ENCODE results near the gene MYH14. TPM values are rescaled to one million over a fixed set of nuclear protein-coding genes. Genes with fewer than 3 reads are reported as not detected.

The MYH14 gene
- total and polyA plus RNA-seq, 2 of the 4 experiments (the other 2 are of a cell fraction) = not detected

DNA sequence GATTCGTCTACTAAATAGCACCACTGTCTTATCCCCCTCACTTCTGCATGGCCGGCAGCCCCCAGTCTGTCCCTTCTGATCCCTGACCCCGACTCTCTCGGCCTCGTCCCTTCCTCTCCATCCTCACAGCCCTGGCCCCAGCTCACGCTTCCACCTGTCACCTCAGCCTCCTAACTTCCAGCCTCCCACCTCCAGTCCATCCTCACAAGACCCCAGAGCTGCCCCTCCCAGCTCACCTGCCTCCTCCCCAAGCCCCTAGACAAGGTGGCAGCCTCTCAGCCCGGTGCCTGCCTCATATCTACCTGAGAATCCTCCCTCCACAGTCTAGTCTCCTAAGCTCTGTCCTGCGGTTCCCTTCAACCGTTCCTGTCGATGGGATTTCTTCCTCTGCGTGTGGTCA, 115.7 kb downstream of the MYH14 start:
- Histone ChIP-seq H3K79me1 (ENCODE audit: low read depth in 1 of 2, low read length in 2 of 2) (no peaks in the 10 kb centered on the region), H4K8ac (ENCODE audit: low read depth in 2 of 2, low read length in 2 of 2) (no peak overlapping the region), H2AFZ (replicated peaks; ENCODE audit: low read length, poor library complexity) (no peak overlapping the region), H3K4me2 (ENCODE audit: low read depth, low read length) (no peak overlapping the region), H2BK15ac (ENCODE audit: low read depth, low read length) (no peak overlapping the region), H3K18ac (ENCODE audit: low read depth, low read length) (no peak overlapping the region), H3K4ac (ENCODE audit: low read depth, low read length) (no peak overlapping the region), H3K27ac (ENCODE audit: insufficient read depth, low read length) (no peak overlapping the region), H3K9me3 (ENCODE audit: control insufficient read depth, insufficient read depth, low read length) (no peaks in the 10 kb centered on the region), H4K20me1 (ENCODE audit: insufficient read depth, low read length) (no peaks in the 10 kb centered on the region), H2BK5ac (ENCODE audit: low read depth, low read length, poor library complexity, severe bottlenecking) (no peak overlapping the region), H3K4me3 (ENCODE audit: insufficient read depth, low read depth, low read length) (no peak overlapping the region), H2AK5ac (ENCODE audit: low read depth, low read length) (no peak overlapping the region), H2AK9ac (replicated peaks; ENCODE audit: low read depth, low read length, poor library complexity) (no peak overlapping the region), H3K9me1 (ENCODE audit: insufficient read depth, low read length) (no peaks in the 10 kb centered on the region), H3K9ac (ENCODE audit: low read depth, low read length) (no peak overlapping the region), H3K56ac (ENCODE audit: extremely low read depth, insufficient read depth, low read length) (no peak overlapping the region), H4K5ac (ENCODE audit: low read depth, low read length) (no peak overlapping the region), H4K91ac (ENCODE audit: insufficient read depth, low read depth, low read length) (no peak overlapping the region), H3K23ac (ENCODE audit: low read depth, low read length) (no peak overlapping the region), H3K36me3 (ENCODE audit: control insufficient read depth, insufficient read depth, low read length) (no peaks in the 10 kb centered on the region), H2BK120ac (ENCODE audit: low read depth, low read length) (no peak overlapping the region), H3K14ac (replicated peaks; ENCODE audit: low read depth, low read length) (no peak overlapping the region), H2BK20ac (ENCODE audit: low read depth, low read length) (no peak overlapping the region), H3K27me3 (ENCODE audit: control insufficient read depth, insufficient read depth, low read length) (peaks cover 14% of the 10 kb centered on the region), H3K4me1 (ENCODE audit: control insufficient read depth, insufficient read depth, low read length) (no peaks in the 10 kb centered on the region)
- in situ Hi-C loops (cut with MboI; ENCODE audit: low sequenced_read_pairs) = no loop called here
- CTCF ChIA-PET = no interaction called here
- no peak for DNase-seq
- 49% methylated on average over 9 of the region's 11 CpGs; no CpG with 5 or more reads in 1 of the 2 experiments for WGBS, 2 experiments (ENCODE audit: extremely low coverage in 2 of 2, insufficient read length in 1 of 2)
- TF ChIP-seq FOS (IDR thresholded peaks at IDR 0.05; ENCODE audit: low read depth, low read length) (no peak), ELK1 (IDR thresholded peaks at IDR 0.05; ENCODE audit: borderline replicate concordance, low read depth, low read length) (no peak), MAFK (IDR thresholded peaks at IDR 0.05; ENCODE audit: low read depth, low read length) (no peak), MAZ (IDR thresholded peaks at IDR 0.05; ENCODE audit: borderline replicate concordance, low read depth, low read length) (no peak), BHLHE40 (IDR thresholded peaks at IDR 0.05; ENCODE audit: low read depth, low read length) (no peak), RAD21 (IDR thresholded peaks at IDR 0.05; ENCODE audit: low read length) (no peak), CEBPB (IDR thresholded peaks at IDR 0.05; ENCODE audit: low read depth, low read length) (no peak), RFX5 (IDR thresholded peaks at IDR 0.05; ENCODE audit: low read depth, low read length) (no peak), RCOR1 (IDR thresholded peaks at IDR 0.05; ENCODE audit: insufficient replicate concordance, low read length) (no peak)
- TF ChIP-seq, protein P1, sequence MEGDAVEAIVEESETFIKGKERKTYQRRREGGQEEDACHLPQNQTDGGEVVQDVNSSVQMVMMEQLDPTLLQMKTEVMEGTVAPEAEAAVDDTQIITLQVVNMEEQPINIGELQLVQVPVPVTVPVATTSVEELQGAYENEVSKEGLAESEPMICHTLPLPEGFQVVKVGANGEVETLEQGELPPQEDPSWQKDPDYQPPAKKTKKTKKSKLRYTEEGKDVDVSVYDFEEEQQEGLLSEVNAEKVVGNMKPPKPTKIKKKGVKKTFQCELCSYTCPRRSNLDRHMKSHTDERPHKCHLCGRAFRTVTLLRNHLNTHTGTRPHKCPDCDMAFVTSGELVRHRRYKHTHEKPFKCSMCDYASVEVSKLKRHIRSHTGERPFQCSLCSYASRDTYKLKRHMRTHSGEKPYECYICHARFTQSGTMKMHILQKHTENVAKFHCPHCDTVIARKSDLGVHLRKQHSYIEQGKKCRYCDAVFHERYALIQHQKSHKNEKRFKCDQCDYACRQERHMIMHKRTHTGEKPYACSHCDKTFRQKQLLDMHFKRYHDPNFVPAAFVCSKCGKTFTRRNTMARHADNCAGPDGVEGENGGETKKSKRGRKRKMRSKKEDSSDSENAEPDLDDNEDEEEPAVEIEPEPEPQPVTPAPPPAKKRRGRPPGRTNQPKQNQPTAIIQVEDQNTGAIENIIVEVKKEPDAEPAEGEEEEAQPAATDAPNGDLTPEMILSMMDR (conservative IDR thresholded peaks at IDR 0.05; ENCODE audit: low read depth, low read length) = no peak
- no TSS peak for BruUV-seq (replicated peaks)
- intact Hi-C loops (cut with micrococcal nuclease) = no loop called here
- ATAC-seq (ENCODE audit: low read depth) = no peak
- POLR2A ChIA-PET (ENCODE audit: unreplicated experiment) = no interaction called here
- dilution Hi-C loops (cut with HindIII; ENCODE audit: low sequenced_read_pairs, unreplicated experiment) = no loop called here

Data from IMR-90 (cell line).